ENCODE results near the gene EGLN1.
A peak's percentile ranks its signal among the peaks of the same experiment; 100 is the strongest.
"Not testable (repeated sequence)": the region's sequence is repeated elsewhere in the genome, so short reads cannot be mapped to it uniquely, and the experiment has no call there.

Gene EGLN1

GRCh38 chr1:231421971-231422797 is at the start of gene EGLN1:
EGLN1 (minus strand) TSS chr1:231422287; CDS start chr1:231421888, 399 bp downstream.
- peak; percentile 71 for FAIRE-seq
- peak; percentile 93 for TF ChIP-seq POLR2A (IDR thresholded peaks at IDR 0.05; ENCODE audit: low read depth, low read length)
- DNase-seq (ENCODE audit: insufficient read length, low spot score), result peak; percentile 69

- not testable (repeated sequence) for DNase-seq (ENCODE audit: insufficient read length, low spot score); FAIRE-seq
These were observed 49.4 kb upstream of the EGLN1 start for GRCh38 chr1:231471500-231471899.

GRCh38 chr1:231471027-231471426 is 48.9 kb upstream of the EGLN1 start:
- not testable (repeated sequence) for FAIRE-seq; DNase-seq (ENCODE audit: insufficient read length, low spot score)

- TF ChIP-seq POLR2A (IDR thresholded peaks at IDR 0.05; ENCODE audit: low read depth, low read length), result no peak
- no peak for DNase-seq (ENCODE audit: insufficient read length, low spot score)
- no peak for FAIRE-seq
These were observed 45.9 kb upstream of the EGLN1 start for GRCh38 chr1:231467986-231468385.

GRCh38 chr1:231465051-231465450 is 43.0 kb upstream of the EGLN1 start:
- no peak for DNase-seq (ENCODE audit: insufficient read length, low spot score)
- no peak for FAIRE-seq
- TF ChIP-seq POLR2A (IDR thresholded peaks at IDR 0.05; ENCODE audit: low read depth, low read length), result no peak

- DNase-seq (ENCODE audit: insufficient read length, low spot score) (no peak), FAIRE-seq (no peak)
- TF ChIP-seq POLR2A (IDR thresholded peaks at IDR 0.05; ENCODE audit: low read depth, low read length), result no peak
These were observed 41.5 kb upstream of the EGLN1 start for GRCh38 chr1:231463541-231463940.

- no peak for FAIRE-seq
These were observed 38.5 kb upstream of the EGLN1 start for GRCh38 chr1:231460614-231461013.

GRCh38 chr1:231459438-231459837 is 37.4 kb upstream of the EGLN1 start:
- not testable (repeated sequence) for FAIRE-seq; DNase-seq (ENCODE audit: insufficient read length, low spot score)

More at GRCh38 chr1:231460614-231461013, 38.5 kb upstream of the EGLN1 start:
- DNase-seq (ENCODE audit: insufficient read length, low spot score), result no peak
- no peak for TF ChIP-seq POLR2A (IDR thresholded peaks at IDR 0.05; ENCODE audit: low read depth, low read length)

- DNase-seq (ENCODE audit: insufficient read length, low spot score); FAIRE-seq: not testable (repeated sequence)
These were observed 35.9 kb upstream of the EGLN1 start for GRCh38 chr1:231457956-231458355.

- FAIRE-seq; DNase-seq (ENCODE audit: insufficient read length, low spot score): not testable (repeated sequence)
These were observed 32.0 kb upstream of the EGLN1 start for GRCh38 chr1:231454133-231454532.

- DNase-seq (ENCODE audit: insufficient read length, low spot score) (no peak), FAIRE-seq (no peak)
- TF ChIP-seq POLR2A (IDR thresholded peaks at IDR 0.05; ENCODE audit: low read depth, low read length), result no peak
These were observed 24.1 kb upstream of the EGLN1 start for GRCh38 chr1:231446138-231446537.

GRCh38 chr1:231444059-231444458 is 22.0 kb upstream of the EGLN1 start:
- no peak for TF ChIP-seq POLR2A (IDR thresholded peaks at IDR 0.05; ENCODE audit: low read depth, low read length)
- FAIRE-seq, result no peak
- DNase-seq (ENCODE audit: insufficient read length, low spot score), result no peak

GRCh38 chr1:231443363-231443762 is 21.3 kb upstream of the EGLN1 start:
- no peak for DNase-seq (ENCODE audit: insufficient read length, low spot score)
- no peak for FAIRE-seq
- TF ChIP-seq POLR2A (IDR thresholded peaks at IDR 0.05; ENCODE audit: low read depth, low read length), result no peak

- DNase-seq (ENCODE audit: insufficient read length, low spot score) (no peak), FAIRE-seq (no peak)
- no peak for TF ChIP-seq POLR2A (IDR thresholded peaks at IDR 0.05; ENCODE audit: low read depth, low read length)
These were observed 20.6 kb upstream of the EGLN1 start for GRCh38 chr1:231442735-231443134.

GRCh38 chr1:231432996-231433395 is 10.9 kb upstream of the EGLN1 start:
- no peak for DNase-seq (ENCODE audit: insufficient read length, low spot score)
- no peak for TF ChIP-seq POLR2A (IDR thresholded peaks at IDR 0.05; ENCODE audit: low read depth, low read length)
- no peak for FAIRE-seq
